Activated CD8-positive, alpha-beta memory T cell treated with anti-CD3 and anti-CD28 coated beads for 36 hours (primary cell): ENCODE measurements around the gene PRDM16. TPM values are rescaled to one million over a fixed set of nuclear protein-coding genes. Genes with fewer than 3 reads are reported as not detected.

Experiments used
- CTCF ChIA-PET: fragments of 350-600 bp; sonication (Branson Sonifier 250); formaldehyde crosslinking; loops from one replicate; lab custom pipeline; 2021; ENCODE audit warnings: antibody characterized with exemption; lab: Charles Lee
- POLR2A ChIA-PET: fragments of 350-600 bp; sonication (Branson Sonifier 250); formaldehyde crosslinking; loops from one replicate; lab custom pipeline; 2021; ENCODE audit warnings: antibody characterized with exemption; lab: Charles Lee
- total RNA-seq, 2 experiments: library from RNA; stranded (reverse); gene quantifications; one replicate each; pipeline ENCODE4 v1.2.3, GENCODE V29; 2021

The PRDM16 gene
- total RNA-seq, 2 experiments from 2014 or later = not detected

- CTCF ChIA-PET = no interaction called here
- POLR2A ChIA-PET = no interaction called here
These were observed 26.1 kb downstream of the PRDM16 start for GRCh38 chr1:3094863-3095780.

GRCh38 chr1:3096345-3096744 is 27.3 kb downstream of the PRDM16 start:
- CTCF ChIA-PET = no interaction called here
- POLR2A ChIA-PET = no interaction called here

- ChIA-PET CTCF (no interaction called here), POLR2A (no interaction called here)
These were observed 28.2 kb downstream of the PRDM16 start for GRCh38 chr1:3097231-3097630.

GRCh38 chr1:3097861-3098260 is 28.9 kb downstream of the PRDM16 start:
- ChIA-PET CTCF (no interaction called here), POLR2A (no interaction called here)

- POLR2A ChIA-PET = no interaction called here
These were observed 30.9 kb downstream of the PRDM16 start for GRCh38 chr1:3099861-3100260.

GRCh38 chr1:3101124-3101939 is 32.3 kb downstream of the PRDM16 start:
- ChIA-PET CTCF (no interaction called here), POLR2A (no interaction called here)

More at GRCh38 chr1:3099861-3100260, 30.9 kb downstream of the PRDM16 start:
- CTCF ChIA-PET = no interaction called here

GRCh38 chr1:3102641-3103040 is 33.6 kb downstream of the PRDM16 start:
- ChIA-PET POLR2A (no interaction called here), CTCF (no interaction called here)

- ChIA-PET POLR2A (no interaction called here), CTCF (no interaction called here)
These were observed 35.1 kb downstream of the PRDM16 start for GRCh38 chr1:3103967-3104677.

GRCh38 chr1:3105167-3105863 is 36.3 kb downstream of the PRDM16 start:
- POLR2A ChIA-PET = no interaction called here
- CTCF ChIA-PET = no interaction called here

GRCh38 chr1:3106216-3106615 is 37.2 kb downstream of the PRDM16 start:
- CTCF ChIA-PET = no interaction called here
- POLR2A ChIA-PET = no interaction called here

- POLR2A ChIA-PET = no interaction called here
These were observed 38.2 kb downstream of the PRDM16 start for GRCh38 chr1:3107201-3107600.

GRCh38 chr1:3109355-3109754 is 40.4 kb downstream of the PRDM16 start:
- POLR2A ChIA-PET = no interaction called here
- CTCF ChIA-PET = no interaction called here

More at GRCh38 chr1:3107201-3107600, 38.2 kb downstream of the PRDM16 start:
- CTCF ChIA-PET = no interaction called here

- POLR2A ChIA-PET = no interaction called here
- CTCF ChIA-PET = no interaction called here
These were observed 42.5 kb downstream of the PRDM16 start for GRCh38 chr1:3111348-3112021.

- POLR2A ChIA-PET = no interaction called here
- CTCF ChIA-PET = no interaction called here
These were observed 43.5 kb downstream of the PRDM16 start for GRCh38 chr1:3112526-3112925.

GRCh38 chr1:3113047-3113740 is 44.2 kb downstream of the PRDM16 start:
- POLR2A ChIA-PET = no interaction called here

GRCh38 chr1:3113741-3114056 is 44.7 kb downstream of the PRDM16 start:
- CTCF ChIA-PET = no interaction called here
- POLR2A ChIA-PET = no interaction called here

More at GRCh38 chr1:3113047-3113740, 44.2 kb downstream of the PRDM16 start:
- CTCF ChIA-PET = no interaction called here

- ChIA-PET CTCF (no interaction called here), POLR2A (no interaction called here)
These were observed 45.2 kb downstream of the PRDM16 start for GRCh38 chr1:3114131-3114744.

- ChIA-PET CTCF (no interaction called here), POLR2A (no interaction called here)
These were observed 45.8 kb downstream of the PRDM16 start for GRCh38 chr1:3114846-3115245.
